NCI-H510A (cell line): Measurements from ENCODE around the gene MPZL1.
"Not testable (repeated sequence)": the region's sequence is repeated elsewhere in the genome, so short reads cannot be mapped to it uniquely, and the experiment has no call there.

ENCODE experiments used
- DNase-seq: peaks from one replicate; lab custom pipeline; 2025; lab: John Stamatoyannopoulos, UW

MPZL1 gene

DNA sequence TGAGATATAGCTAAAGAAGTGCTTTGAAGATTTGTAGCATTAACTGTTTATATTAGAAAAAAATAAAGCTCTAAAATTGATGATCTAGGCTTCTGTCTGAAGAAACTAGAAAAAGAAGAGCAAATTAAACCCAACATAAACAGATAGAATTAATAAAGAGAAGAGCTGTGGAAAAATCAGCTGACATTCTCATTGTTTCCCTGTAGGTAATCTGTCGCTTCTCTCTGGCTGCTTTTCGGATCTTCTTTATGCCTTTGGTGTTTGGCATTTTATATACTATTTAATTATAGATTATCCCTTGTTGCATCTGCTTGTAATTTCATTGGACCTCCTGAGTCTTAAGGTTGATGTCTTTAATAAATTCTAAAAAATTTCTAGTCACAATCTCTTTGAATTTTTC lies 59.8 kb downstream of the MPZL1 start:
- DNase-seq: no peak

DNA sequence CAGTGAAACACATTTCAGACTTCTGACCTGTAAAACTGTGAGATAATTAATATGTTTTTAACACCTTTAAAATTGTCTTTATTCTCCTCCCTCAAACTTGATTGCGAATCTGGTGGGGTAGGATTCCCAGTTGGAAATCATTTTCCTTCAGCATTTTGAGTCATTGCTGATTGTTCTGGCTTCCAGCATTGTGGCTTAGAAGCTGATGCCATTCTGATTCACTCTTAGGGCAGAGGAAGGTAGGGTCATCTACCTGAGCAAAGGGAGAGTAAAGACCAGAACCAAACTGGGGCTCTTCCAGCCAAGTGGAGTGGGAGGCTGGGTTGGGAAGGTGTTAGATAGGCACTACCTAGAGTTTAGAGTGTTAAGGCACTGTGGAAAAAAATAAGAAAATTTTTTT lies 61.2 kb downstream of the MPZL1 start:
- no peak for DNase-seq

DNA sequence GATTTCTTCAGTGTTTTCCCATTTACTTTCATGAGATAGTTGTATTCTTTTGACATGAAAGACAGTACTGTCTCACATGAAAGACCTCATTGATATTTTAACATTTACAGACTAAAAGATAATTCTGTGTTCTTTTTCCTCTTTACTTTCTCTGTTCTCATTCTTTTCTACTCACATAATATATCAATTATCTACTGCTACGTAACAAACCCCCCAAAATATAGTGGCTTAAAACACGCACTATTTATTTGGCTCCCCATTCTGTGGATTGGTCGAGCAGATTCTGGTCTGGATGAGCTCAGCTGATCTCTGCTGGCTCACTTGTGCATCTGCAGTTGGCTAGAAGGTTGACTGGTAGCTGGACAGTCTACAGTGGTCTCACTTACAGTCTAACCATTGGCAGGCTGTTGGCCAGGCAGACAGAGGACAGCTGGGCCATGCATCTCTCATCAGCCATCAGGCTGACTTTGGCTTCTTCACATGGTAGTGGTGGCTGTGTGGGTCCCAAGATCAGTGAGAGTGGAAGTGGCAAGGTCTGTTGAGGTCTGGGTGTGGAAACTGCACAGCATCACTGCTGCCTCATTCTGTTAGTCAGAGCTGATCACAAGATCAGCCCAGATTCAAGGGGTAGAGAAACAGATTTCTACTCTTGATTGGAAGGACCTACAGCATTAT lies 63.2 kb downstream of the MPZL1 start:
- no peak for DNase-seq

DNA sequence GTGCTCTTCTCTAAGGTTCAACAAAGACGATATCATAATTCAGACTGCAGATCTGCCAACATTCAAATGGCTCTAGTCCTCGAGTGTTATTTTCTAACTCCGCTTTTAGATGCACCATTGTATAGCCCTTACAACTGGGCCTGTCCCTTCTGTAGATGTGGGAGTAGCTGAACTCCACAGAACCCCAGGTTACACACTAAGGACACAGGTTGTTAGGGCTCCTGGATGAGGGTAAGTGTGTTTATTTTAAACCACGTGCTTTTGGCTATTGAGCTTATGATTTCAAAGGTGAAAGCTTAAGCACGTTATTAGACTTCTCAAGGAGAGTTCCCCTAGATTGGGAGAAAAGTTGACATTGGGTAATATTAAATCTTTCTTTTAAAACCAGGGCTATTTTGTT lies 64.7 kb downstream of the MPZL1 start:
- DNase-seq: no peak

DNA sequence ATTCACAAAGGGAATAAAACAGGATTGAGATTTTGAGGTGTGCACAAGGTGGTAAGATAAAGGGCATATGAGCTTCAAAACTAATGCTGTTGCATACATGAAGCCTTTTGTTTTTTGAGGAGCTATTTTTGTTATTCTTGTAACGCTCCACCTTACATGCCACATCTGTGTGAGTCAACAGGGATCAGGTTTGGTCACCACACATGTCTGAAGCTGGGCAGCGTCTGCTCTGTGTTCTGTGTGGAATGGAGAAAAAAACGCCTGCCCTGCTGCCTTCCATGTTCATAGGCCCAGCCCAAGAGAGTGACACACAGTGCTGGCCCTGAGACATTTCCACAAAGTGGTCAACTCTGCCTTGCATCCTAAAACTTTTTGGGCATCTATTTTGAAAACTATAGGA lies 67.7 kb downstream of the MPZL1 start:
- no peak for DNase-seq

DNA sequence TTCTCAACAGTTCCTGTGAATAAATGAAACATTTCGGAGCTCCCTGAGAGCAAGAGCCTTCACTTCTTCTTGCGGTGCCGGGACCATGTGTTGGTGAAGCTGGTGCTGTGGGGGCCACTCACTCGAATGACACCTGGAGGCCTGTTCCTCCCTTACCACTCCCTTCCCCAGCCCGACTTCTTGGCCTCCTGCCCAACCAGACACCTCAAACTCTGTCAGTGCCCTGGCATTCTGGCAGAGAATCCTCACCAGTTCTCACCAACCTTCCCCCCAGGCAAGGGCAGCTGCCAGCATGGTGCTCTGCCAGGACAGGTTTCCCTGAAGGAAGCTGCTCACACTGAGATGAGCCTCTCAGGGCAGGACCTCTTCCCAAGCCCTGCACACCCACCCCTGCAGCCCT lies 68.3 kb downstream of the MPZL1 start:
- no peak for DNase-seq

DNA sequence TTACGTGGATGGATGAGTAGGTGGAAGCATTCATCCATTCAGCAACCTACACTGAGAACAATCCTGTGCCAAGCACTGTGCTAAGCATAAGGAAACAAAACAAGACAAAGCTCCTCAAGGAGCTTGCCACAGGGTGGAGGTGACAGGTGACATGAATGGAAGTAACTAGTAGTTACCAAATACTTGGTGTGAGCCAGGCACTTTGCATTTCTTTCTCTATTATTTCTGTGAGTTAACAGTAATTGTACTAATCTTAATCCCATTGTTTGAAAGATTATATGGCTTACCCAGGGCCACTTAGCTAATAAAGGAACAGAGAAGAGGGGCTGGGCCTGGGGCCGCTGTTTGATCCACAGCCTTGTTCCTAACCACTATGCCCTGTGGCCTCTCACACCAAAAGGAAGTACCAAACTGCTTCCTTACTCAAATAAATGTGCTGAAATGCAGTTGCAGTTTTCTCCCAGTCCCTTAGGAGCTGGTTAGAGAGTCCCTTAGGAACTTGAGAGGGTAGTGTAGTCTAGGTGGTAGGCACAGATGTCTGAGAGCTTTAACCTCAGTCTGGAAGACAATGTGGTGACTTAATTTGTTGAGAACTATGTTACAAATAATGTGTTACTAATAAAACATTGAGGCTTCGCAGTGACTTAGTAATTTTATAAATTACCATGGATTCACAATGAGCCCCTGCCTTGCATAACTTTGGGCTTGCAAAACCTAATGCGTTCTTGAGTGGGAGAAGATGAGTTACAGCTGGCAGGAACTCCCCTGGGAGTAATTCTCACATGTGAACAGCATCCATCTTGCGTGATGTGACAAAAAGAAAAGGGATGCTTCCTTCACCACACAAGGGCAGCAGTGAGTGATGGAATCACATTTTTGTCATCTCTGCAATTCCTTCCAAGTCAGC lies 69.8 kb downstream of the MPZL1 start:
- no peak for DNase-seq

DNA sequence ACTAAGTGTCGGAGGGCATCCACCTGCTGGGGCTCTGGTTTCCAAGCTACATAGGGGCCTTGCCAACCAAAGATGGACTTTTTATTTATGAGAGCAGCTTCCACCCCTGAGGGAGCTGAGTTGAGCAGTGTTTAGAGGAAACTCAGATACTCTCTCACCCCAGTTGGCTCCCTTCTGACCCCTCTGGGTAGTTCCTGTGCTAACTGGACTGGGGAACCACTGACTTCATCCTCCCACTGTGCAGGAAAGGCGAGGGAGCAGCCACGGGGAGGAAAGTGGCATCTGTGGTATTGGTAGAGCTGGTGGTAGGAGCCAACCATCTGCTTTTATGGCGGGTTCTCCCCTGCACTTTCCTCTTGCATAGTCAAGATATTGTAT lies 70.4 kb downstream of the MPZL1 start:
- no peak for DNase-seq

DNA sequence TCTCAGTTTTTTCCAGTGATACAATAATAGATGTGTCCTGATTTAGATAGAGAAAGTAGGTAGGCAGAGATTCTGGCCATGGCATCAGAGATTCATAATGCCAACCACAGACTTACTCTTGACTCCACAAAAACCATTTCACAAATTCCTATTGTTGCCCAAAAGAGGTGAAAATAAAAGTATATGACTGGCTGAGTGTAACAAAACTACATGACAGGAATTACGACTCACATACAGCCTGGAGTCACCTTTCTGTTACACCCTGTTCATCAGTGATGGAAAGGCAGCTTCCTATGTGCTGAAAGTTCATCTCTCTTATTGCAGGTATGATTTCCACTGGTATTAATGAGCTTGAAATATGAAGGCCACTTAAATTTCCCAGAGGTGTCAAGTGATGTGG lies 72.3 kb downstream of the MPZL1 start:
- no peak for DNase-seq

DNA sequence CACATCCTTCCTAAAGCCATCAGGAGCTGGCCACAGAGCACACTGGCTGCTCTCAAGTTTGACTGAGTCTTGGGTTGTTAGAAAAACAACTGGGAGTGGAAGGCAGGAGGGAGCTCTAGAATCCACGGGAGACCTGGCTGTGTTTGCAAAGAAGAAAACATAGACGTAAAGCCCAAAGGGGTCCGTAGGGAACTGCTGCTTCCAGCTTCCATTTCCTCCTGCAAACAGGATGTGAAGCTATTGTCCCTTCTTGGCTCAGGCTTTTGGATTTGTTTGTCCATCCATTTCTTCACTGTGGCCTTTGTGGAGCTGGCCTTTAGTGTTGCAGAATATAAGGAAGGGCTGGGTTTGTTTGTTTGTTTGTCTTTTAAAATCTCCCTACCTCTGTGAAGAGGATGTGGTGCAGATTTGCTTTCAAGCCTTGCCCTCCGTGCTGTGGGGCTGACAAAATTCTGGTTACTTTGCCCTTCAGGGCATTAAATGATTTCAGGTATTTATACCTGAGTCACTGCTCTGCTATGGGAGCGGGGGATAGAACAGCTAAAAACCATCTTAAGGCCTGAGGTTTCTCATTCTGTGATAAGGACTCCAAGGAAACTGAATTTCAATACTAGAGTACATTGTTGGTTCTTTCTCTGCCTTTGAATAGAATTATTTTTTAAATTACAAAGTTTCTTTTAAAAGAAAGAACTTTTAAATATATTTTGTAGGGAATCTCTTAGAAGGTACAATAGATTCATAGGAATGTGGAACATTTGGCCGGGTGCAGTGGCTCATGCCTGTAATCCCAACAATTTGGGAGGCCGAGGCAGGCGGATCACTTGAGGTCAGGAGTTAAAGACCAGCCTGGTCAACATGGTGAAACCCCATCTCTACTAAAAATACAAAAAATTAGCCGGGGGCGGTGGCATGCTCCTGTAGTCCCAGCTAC lies 74.3 kb downstream of the MPZL1 start:
- DNase-seq: no peak

DNA sequence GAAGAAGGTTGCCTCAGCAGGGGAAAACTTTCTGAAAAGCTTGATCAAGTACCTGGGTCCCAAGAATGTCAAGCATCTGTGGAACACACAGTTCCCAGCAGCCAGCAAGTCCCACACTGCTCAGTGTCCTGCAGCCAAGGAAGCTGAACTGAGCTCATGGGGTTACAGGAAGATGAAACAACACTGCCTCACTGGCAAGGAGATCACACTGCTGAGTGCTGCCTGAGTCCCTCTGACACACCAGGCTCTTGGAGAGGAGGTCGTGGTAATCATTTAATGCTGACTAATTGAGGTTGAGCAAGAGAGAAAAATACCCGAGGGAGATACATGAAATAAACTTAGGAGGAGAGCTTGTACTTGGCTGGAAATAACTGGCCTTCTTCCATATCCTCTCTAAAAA lies 75.2 kb downstream of the MPZL1 start:
- no peak for DNase-seq

DNA sequence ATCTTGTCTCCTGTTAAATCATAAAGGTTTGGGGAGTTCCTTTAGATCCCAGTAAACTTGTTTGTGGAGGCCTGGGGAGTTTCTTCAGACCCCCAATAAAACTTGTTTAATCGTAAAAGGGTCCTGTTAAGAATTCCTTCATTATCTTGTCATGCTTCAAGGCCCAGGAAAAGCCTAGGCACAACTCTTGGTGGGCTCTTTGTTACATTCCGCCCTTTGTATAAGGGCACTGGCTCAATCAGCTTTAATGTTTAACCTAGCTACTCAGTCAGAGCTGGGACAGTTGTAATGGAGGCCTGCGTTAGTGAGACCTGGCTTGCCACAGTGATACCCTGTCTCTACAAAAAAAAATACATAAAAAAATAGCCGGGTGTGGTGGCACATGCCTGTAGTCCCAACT lies 77.2 kb downstream of the MPZL1 start:
- no peak for DNase-seq

DNA sequence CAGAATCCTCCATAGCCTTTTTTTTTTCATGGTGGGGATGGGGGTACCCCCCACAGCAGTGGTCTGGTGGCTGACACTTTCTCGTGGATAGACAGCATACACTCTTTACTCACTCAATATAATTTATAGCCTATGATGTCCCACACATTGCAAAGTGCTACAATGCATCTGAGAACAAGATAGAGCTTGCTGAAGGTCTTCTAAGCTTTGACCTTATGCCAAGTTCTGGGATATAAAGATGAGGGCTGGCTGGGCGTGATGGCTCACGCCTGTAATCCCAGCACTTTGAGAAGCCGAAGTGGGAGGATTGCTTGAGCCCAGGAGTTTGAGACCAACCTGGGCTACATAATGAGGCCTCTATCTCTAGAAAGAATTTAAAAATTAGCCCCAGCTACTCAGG lies 78.0 kb downstream of the MPZL1 start:
- DNase-seq: no peak

DNA sequence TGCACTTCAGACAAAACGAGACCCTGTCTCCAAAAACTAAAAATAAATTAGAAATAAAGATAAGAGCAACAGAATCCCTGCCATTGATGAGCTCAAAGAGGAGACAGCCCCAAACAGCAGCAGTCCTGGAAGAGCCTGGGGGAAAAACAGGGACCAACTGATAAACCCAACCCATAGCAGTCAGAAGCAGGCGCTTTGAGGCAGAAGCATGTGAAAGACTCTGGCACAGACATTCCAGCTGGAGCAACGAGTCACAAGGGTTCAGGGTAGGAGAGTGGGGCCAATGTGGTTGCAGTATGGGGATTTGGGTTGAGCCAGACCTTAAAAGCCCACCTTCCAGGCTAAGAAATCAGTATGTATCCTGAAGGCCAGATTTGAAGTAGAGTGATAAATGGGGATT lies 78.5 kb downstream of the MPZL1 start:
- no peak for DNase-seq

DNA sequence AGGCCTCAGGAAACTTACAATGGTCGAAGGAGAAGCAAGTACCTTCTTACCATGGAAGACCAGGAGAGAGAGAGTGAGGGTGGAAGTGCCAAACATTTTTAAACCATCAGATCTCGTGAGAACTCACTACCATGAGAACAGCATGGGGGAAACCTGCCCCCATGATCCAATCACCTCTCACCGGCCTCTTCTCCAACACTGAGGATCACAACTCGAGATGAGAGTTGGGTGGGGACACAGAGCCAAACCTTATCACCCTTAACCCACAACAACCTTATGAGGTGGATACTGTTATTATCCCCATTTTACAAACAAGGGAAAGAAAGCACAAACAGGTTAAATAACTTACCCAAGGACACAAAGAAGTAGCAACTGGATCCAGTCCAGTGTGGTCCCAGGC lies 80.5 kb downstream of the MPZL1 start:
- no peak for DNase-seq

DNA sequence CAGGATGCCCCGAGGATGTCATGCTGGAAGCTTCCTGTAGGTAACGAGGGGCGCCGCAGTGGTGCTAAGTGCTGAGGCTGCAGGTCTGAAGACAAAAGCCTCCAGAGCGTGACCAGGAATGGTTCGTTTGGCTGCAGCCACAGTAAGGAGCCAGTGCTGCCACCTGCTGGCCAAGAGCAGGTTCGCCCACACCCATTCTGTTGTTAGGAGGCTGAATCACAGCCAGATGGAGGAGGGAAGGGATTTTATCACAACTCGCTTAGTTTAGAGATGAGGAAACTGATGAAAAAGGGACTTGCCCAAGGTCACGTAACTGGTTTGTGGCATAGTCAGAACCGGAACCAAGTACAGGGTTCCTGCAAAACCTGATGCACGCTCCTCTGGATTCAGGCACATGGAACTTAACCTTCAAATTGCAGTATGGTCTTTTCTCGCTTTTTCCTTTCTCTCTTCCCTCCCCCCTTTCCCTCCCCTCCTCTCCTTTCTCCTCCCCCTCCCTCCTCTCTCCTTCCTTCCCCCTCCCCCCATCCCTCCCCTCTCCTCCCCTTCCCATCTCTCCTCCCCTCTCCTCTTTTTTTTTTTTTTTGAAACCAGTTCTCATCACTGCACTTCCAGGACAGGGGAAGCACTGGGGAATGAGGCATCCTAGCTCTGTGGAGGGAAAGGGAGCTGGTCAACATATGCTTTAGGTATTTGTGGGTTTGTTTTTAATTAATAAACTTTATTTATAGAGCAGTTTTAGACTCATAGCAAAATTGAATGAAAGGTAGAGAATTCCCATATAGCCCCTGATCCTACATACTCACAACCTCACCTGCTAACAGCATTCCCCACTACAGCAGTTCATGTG lies 81.8 kb downstream of the MPZL1 start:
- DNase-seq: peak; percentile 77

DNA sequence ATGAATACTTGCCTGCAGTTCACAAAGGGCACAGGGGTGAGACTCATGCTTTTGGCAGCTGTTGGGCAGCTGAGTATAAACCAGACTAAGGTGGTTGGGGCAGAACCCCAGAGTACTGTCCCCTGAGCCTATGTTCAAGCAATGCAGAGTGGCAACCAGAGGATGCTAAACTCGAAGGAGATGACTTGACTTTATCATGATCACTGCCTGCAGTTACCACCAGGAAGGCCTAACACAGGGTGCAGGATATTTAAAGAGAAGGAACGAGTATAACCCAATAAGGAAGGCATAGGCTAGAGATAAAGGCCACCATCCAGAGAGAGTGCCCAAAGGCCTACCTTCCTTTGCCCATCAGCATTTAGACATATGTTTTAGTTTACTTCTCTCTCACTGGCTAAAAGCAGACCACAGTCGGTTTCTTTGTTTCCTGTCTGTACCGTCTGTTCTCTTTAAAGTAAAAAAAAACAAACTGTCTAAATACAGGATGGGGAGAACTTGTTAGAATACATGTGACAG lies 83.3 kb downstream of the MPZL1 start:
- DNase-seq: no peak

DNA sequence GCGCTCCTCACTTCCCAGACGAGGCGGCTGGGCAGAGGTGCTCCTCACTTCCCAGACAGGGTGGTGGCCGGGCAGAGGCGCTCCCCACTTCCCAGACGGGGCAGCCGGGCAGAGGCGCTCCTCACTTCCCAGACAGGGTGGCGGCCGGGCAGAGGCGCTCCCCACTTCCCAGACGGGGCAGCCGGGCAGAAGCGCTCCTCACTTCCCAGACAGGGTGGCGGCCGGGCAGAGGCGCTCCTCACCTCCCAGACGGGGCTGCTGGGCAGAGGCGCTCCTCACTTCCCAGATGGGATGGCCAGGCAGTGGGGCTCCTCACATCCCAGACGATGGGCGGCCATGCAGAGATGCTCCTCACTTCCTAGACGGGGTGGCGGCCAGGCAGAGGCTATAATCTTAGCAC lies 84.5 kb downstream of the MPZL1 start:
- DNase-seq: not testable (repeated sequence)

DNA sequence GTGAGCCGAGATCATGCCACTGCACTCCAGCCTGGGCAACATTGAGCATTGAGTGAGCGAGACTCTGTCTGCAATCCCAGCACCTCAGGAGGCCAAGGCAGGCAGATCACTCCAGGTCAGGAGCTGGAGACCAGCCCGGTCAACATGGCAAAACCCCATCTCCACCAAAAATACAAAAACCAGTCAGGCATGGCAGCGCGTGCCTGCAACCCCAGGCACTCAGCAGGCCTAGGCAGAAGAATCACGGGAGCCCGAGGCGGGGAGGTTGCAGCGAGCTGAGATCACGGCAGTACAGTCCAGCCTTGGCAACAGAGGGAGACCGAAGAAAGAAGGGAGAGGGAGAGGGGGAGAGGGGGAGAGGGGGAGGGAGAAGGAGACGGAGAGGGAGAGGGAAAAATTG lies 84.9 kb downstream of the MPZL1 start:
- not testable (repeated sequence) for DNase-seq

DNA sequence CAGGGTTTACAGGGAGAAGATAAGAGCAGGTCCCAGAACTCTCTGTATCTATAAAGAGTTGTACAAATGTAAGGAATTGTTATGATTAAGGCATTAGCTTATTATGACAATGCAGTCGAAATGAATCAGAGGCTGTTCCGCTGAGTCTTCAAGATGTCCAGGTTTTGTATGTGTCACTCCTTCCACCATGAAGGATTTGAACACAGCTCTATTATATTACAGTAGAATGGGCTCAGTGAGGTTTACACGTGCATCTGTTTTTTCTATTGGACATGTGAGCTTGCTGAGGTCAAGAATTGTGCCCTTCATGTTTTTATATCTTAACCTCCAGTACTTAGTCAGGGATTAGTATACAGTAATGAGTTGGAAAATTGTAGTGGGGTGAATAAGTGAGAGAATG lies 86.3 kb downstream of the MPZL1 start:
- no peak for DNase-seq

DNA sequence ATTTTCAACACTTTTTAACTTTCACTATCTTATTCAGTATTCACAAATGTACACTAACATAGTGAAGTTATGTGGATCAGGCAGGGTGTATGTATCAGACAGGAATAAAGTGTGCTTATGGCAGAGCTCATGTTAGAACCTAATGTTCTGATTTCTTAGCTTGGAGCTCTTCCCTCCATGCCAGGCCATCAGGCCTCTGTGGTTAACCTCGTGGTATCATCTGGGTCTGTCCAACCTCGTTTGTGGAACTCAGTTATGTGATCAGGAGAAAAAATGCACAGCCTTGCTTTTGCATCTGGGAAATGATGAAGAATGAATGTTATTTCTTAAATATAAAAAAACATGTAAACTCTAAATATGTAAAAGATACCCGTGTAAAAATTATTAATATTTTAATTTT lies 86.9 kb downstream of the MPZL1 start:
- DNase-seq: no peak
